Natural killer cell (primary cell): ENCODE data around the gene PIGS. TPM values are rescaled to one million over a fixed set of nuclear protein-coding genes. Genes with fewer than 3 reads are reported as not detected.

Experiments
- ATAC-seq, 3 donors: fragments of 150-1000 bp in 2 of 3; fragments of 200-7000 bp in 1 of 3; cut with Tn5 transposase; 1 replicate in 1 of 3; 2 replicates in 2 of 3; pipeline ENCODE4 v1.10.0; 2021; ENCODE audit warnings: mild to moderate bottlenecking in 2 of 3, moderate library complexity in 2 of 3
- DNase-seq, 2 donors: peaks; one replicate each; pipeline versions ENCODE4 v3.0.0 to v3.0.0-alpha.2; 2013 to 2021; ENCODE audit warnings: mixed read lengths in 1 of 2
- H3K27ac ChIP-seq: one replicate; pipeline ENCODE4 v1.5.1; 2013; ENCODE audit warnings: mild to moderate bottlenecking, low read length
- H3K27me3 ChIP-seq: one replicate; pipeline ENCODE4 v1.6.1; 2013; ENCODE audit warnings: low read length; ENCODE audit not compliant: control insufficient read depth, insufficient read depth
- H3K36me3 ChIP-seq: one replicate; pipeline ENCODE4 v1.6.1; 2013; ENCODE audit warnings: low read length; ENCODE audit not compliant: control insufficient read depth, insufficient read depth
- H3K4me1 ChIP-seq: one replicate; pipeline ENCODE4 v1.6.1; 2013; ENCODE audit warnings: low read length; ENCODE audit not compliant: control insufficient read depth, insufficient read depth
- H3K4me3 ChIP-seq: one replicate; pipeline ENCODE4 v1.5.1; 2013; ENCODE audit warnings: low read length
- H3K9me3 ChIP-seq: one replicate; pipeline ENCODE4 v1.6.1; 2013; ENCODE audit warnings: low read length; ENCODE audit not compliant: control insufficient read depth, insufficient read depth
- H3K27ac Mint-ChIP-seq, 2 donors: one replicate each; pipeline ENCODE4 v1.8.0; 2022; ENCODE audit warnings: mild to moderate bottlenecking in 2 of 2, mixed read lengths in 2 of 2, moderate library complexity in 1 of 2
- H3K27me3 Mint-ChIP-seq, 2 donors: one replicate each; pipeline ENCODE4 v1.8.0; 2022; ENCODE audit warnings: low read depth in 2 of 2, mixed read lengths in 2 of 2
- H3K36me3 Mint-ChIP-seq: one replicate; pipeline ENCODE4 v1.8.0; 2022; ENCODE audit warnings: mixed read lengths
- H3K4me1 Mint-ChIP-seq, 2 donors: one replicate each; pipeline ENCODE4 v1.8.0; 2022; ENCODE audit warnings: mixed read lengths in 2 of 2
- H3K4me3 Mint-ChIP-seq: one replicate; pipeline ENCODE4 v1.8.0; 2022; ENCODE audit warnings: mild to moderate bottlenecking, moderate library complexity, mixed read lengths
- H3K9me3 Mint-ChIP-seq, 2 donors: one replicate each; pipeline ENCODE4 v1.8.0; 2022; ENCODE audit warnings: mixed read lengths in 2 of 2
- CTCF ChIP-seq: fragments of 200-600 bp; IDR thresholded peaks from one replicate; pipeline ENCODE4 v1.8.0; 2022; ENCODE audit warnings: antibody characterized with exemption
- WGBS: methylation state at CpG from one replicate; pipeline ENCODE4 v1.1.7; 2013; ENCODE audit warnings: missing lambda C conversion rate; ENCODE audit not compliant: insufficient coverage; 5-methylcytosine and 5-hydroxymethylcytosine counted together
- intact Hi-C: fragments of 100-400 bp; cut with micrococcal nuclease; formaldehyde crosslinking; loops from one replicate; pipeline ENCODE4 v1.14.2; 2022
- total RNA-seq, 4 donors: library from RNA; stranded (reverse); fragments of 120-200 nt in 1 of 4; gene quantifications; one replicate each; pipeline versions ENCODE4 v1.2.3 to v1.2.4, GENCODE V29; 2013 to 2022

The PIGS gene
- total RNA-seq, 3 donors from 2014 or later (not counting 1 experiment from before 2014, with no cell fraction given): 88.3 to 95.3 (median 92.3) TPM

- Mint-ChIP-seq H3K4me1 (no peaks in the 10 kb centered on the region), H3K4me3 (no peak overlapping the region), H3K9me3 (no peaks in the 10 kb centered on the region), H3K27ac (no peak overlapping the region), H3K36me3 (no peaks in the 10 kb centered on the region), H3K27me3 (peaks cover 4 to 6% of the 10 kb centered on the region in 2 donors)
- WGBS: 6% methylated on average over 5 of the region's 5 CpGs
- no peaks in the 10 kb centered on the region for H3K4me1 ChIP-seq
- no peak overlapping the region for H3K4me3 ChIP-seq
- no peak for TF ChIP-seq CTCF
- no peaks in the 10 kb centered on the region for H3K27me3 ChIP-seq
- intact Hi-C loops: no loop called here
- H3K36me3 ChIP-seq: no peaks in the 10 kb centered on the region
- H3K27ac ChIP-seq: no peak overlapping the region
- DNase-seq (no peak), ATAC-seq (no peak)
- H3K9me3 ChIP-seq: no peaks in the 10 kb centered on the region
Measured at GRCh38 chr17:28519236-28519635, 52.1 kb downstream of the PIGS start.

DNA sequence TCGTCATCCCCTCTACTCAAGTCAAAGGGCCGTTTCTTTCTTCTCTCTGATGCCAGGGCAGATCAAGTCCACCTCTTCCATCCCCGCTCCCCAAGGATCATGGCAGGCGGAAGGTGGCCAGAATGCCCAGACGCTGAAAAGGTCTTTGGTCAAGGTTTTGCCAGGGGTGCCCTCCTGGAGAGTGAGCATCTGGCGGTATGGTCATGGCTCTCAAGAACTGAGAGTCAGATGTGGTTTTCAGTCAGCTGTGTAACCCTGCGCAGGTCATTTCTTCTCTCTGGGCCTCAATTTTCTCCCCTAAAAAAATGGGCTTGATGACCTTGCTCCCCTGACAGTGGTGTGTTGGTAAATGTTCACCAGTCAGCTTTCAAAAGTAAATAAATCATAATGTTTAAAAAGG lies 52.7 kb downstream of the PIGS start:
- H3K36me3 ChIP-seq: no peaks in the 10 kb centered on the region
- intact Hi-C loops: no loop called here
- H3K9me3 ChIP-seq: no peaks in the 10 kb centered on the region
- H3K4me3 ChIP-seq: no peak overlapping the region
- H3K4me3 Mint-ChIP-seq: no peak overlapping the region
- peaks cover 3% of the 10 kb centered on the region for H3K27me3 ChIP-seq
- 75% methylated on average over 7 of the region's 7 CpGs for WGBS
- DNase-seq (no peak), ATAC-seq (no peak)
- H3K27ac ChIP-seq: no peak overlapping the region
- no peaks in the 10 kb centered on the region for H3K4me1 Mint-ChIP-seq
- no peaks in the 10 kb centered on the region for H3K9me3 Mint-ChIP-seq
- TF ChIP-seq CTCF: no peak
- H3K27me3 Mint-ChIP-seq: peaks cover 5 to 6% of the 10 kb centered on the region in 2 donors
- no peaks in the 10 kb centered on the region for H3K4me1 ChIP-seq
- H3K27ac Mint-ChIP-seq: no peak overlapping the region
- no peaks in the 10 kb centered on the region for H3K36me3 Mint-ChIP-seq

DNA sequence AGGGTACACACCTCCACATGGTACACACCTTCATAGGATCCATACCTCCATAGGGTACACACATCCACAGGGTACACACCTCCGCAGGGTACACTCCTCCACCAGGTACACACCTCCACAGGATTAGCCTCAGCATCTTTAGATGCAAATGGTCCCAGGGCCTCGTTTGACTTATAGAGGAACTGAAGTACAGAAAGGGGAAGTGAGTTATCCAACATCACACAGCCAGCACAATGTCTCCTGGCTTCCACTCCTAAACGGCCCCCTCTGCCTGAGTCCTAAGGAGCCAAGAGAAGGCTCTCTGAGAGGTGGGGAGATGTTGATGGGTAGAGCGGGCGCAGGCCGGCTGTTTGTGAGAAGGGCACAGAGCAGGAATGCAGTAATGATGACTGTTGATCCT lies 53.2 kb downstream of the PIGS start:
- no peaks in the 10 kb centered on the region for H3K4me1 Mint-ChIP-seq

More for the DNA sequence above, 53.2 kb downstream of the PIGS start:
- Histone ChIP-seq H3K36me3 (no peaks in the 10 kb centered on the region), H3K27me3 (peaks cover 3% of the 10 kb centered on the region), H3K4me1 (no peaks in the 10 kb centered on the region), H3K27ac (no peak overlapping the region), H3K4me3 (no peak overlapping the region), H3K9me3 (no peaks in the 10 kb centered on the region)
- no peaks in the 10 kb centered on the region for H3K36me3 Mint-ChIP-seq
- H3K9me3 Mint-ChIP-seq: no peaks in the 10 kb centered on the region
- H3K27me3 Mint-ChIP-seq: peaks cover 6 to 7% of the 10 kb centered on the region in 2 donors
- H3K4me3 Mint-ChIP-seq: no peak overlapping the region
- ATAC-seq (no peak), DNase-seq (no peak)
- intact Hi-C loops: no loop called here
- TF ChIP-seq CTCF: no peak
- 56% methylated on average over 6 of the region's 6 CpGs for WGBS
- H3K27ac Mint-ChIP-seq: no peak overlapping the region
